ENCODE data around the gene FKBP5. TPM values are rescaled to one million over a fixed set of nuclear protein-coding genes. Genes with fewer than 3 reads are reported as not detected.

The FKBP5 gene
- total RNA-seq, 2 donors from 2014 or later, result 27.0 to 53.3 TPM

DNA sequence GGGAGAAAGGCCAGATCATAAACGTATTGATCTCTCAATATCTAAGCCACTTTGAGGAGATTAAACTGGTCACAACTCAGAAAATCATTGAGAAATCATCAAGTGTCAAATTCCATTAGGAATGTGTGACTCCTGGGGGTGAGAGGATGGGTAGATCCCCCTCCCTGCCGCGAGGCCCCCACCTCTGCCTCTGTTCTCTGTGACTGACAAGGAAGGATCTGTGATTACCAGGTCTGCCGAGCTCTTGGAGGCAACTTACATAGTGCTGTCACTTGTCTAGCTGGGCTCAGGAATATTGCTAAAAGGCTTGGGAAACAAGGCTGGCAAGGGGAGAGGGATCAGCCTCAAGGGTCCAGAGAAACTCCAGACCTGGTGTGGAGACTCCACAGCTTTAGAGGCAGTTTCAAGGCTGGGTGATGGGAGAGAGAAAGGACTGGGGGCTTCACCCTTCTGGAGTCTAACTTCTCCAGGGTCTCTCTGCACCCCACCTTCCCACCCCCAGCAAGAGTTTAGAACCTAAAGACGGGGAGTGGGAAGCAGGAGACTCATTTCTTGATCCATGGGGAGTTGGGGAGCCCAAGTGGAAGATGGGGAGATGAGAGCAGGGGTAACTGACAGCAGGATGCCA lies 36.5 kb upstream of the FKBP5 start:
- no peak overlapping the region for H3K4me3 Mint-ChIP-seq
- Histone ChIP-seq H3K9me3 (ENCODE audit: control insufficient read depth, low read length) (no peaks in the 10 kb centered on the region), H3K9ac (ENCODE audit: extremely low read depth, low read length, poor library complexity, severe bottlenecking) (no peak overlapping the region), H3K27ac (ENCODE audit: low read depth, low read length) (no peak overlapping the region), H3K36me3 (ENCODE audit: control insufficient read depth, insufficient read depth, low read length) (no peaks in the 10 kb centered on the region), H3K4me1 (ENCODE audit: control insufficient read depth, insufficient read depth, low read length) (peaks cover 16% of the 10 kb centered on the region), H3K4me3 (ENCODE audit: low read length) (no peak overlapping the region), H3K27me3 (ENCODE audit: control insufficient read depth, insufficient read depth, low read length, poor library complexity, severe bottlenecking) (peaks cover 24% of the 10 kb centered on the region)
- no peak overlapping the region for H3K27ac Mint-ChIP-seq
- H3K27me3 Mint-ChIP-seq (ENCODE audit: insufficient read depth), result peaks cover 53% of the 10 kb centered on the region
- peaks cover 39% of the 10 kb centered on the region for H3K4me1 Mint-ChIP-seq
- TF ChIP-seq, protein P1, sequence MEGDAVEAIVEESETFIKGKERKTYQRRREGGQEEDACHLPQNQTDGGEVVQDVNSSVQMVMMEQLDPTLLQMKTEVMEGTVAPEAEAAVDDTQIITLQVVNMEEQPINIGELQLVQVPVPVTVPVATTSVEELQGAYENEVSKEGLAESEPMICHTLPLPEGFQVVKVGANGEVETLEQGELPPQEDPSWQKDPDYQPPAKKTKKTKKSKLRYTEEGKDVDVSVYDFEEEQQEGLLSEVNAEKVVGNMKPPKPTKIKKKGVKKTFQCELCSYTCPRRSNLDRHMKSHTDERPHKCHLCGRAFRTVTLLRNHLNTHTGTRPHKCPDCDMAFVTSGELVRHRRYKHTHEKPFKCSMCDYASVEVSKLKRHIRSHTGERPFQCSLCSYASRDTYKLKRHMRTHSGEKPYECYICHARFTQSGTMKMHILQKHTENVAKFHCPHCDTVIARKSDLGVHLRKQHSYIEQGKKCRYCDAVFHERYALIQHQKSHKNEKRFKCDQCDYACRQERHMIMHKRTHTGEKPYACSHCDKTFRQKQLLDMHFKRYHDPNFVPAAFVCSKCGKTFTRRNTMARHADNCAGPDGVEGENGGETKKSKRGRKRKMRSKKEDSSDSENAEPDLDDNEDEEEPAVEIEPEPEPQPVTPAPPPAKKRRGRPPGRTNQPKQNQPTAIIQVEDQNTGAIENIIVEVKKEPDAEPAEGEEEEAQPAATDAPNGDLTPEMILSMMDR (conservative IDR thresholded peaks at IDR 0.05), result no peak
- peak; percentile 68 for DNase-seq
- no peaks in the 10 kb centered on the region for H3K36me3 Mint-ChIP-seq (ENCODE audit: low read depth)
- H3K9me3 Mint-ChIP-seq, result no peaks in the 10 kb centered on the region
- WGBS, 2 experiments (ENCODE audit: insufficient coverage in 1 of 2, insufficient read length in 1 of 2), result 44 to 53% methylated on average over 4 to 5 of the region's 5 CpGs

DNA sequence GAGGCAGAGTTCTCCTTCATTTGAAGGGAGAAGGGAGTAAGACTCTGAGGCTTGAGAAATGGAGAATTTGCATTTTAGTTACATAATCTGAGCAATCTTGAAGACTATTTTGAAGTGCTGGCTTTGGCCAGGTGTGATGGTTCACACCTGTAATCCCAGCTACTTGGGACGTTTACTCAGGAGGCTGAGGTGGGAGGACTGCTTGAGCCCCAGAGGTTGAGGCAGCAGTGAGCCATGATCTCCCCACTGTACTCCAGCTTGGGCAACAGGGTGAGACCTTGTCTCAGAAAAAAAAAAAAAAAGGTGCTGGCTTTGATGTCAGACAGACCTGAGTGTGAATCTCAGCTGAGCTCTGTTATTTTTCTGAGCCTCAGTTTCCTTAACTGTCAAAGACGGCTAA lies 35.8 kb upstream of the FKBP5 start:
- no peak overlapping the region for H3K27ac Mint-ChIP-seq
- WGBS, 2 experiments (ENCODE audit: insufficient coverage in 1 of 2, insufficient read length in 1 of 2), result 69 to 100% methylated on average over 1 to 2 of the region's 2 CpGs
- H3K4me1 ChIP-seq (ENCODE audit: control insufficient read depth, insufficient read depth, low read length), result peaks cover 21% of the 10 kb centered on the region
- no peak overlapping the region for H3K9ac ChIP-seq (ENCODE audit: extremely low read depth, low read length, poor library complexity, severe bottlenecking)
- H3K4me3 ChIP-seq (ENCODE audit: low read length), result no peak overlapping the region
- no peak overlapping the region for H3K27ac ChIP-seq (ENCODE audit: low read depth, low read length)
- H3K27me3 ChIP-seq (ENCODE audit: control insufficient read depth, insufficient read depth, low read length, poor library complexity, severe bottlenecking), result peaks cover 18% of the 10 kb centered on the region
- peaks cover 45% of the 10 kb centered on the region for H3K27me3 Mint-ChIP-seq (ENCODE audit: insufficient read depth)
- peaks cover 46% of the 10 kb centered on the region for H3K4me1 Mint-ChIP-seq
- H3K36me3 Mint-ChIP-seq (ENCODE audit: low read depth), result no peaks in the 10 kb centered on the region
- no peaks in the 10 kb centered on the region for H3K36me3 ChIP-seq (ENCODE audit: control insufficient read depth, insufficient read depth, low read length)
- H3K9me3 ChIP-seq (ENCODE audit: control insufficient read depth, low read length), result no peaks in the 10 kb centered on the region
- TF ChIP-seq, protein P1 (conservative IDR thresholded peaks at IDR 0.05), result no peak
- H3K4me3 Mint-ChIP-seq, result no peak overlapping the region
- H3K9me3 Mint-ChIP-seq, result no peaks in the 10 kb centered on the region
- DNase-seq, result peak; percentile 35

DNA sequence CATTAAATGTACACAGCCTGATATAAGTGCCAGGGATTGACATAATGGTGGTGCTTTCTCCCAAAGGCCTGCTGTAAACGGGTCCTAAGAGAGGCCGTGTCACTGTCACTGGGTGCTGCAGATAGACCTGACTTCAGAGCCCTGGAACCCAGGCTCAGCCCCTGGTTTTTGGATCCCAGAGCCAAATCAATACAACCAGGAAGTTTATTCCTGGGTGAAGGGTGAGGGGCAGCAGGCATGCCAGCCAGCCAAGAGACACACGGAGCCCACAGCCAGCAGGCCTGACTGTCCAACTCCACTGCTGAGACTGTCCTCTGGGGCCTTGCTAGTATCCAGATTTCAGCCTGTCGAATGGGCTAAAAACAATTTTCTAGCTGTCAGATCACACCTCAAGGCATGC lies 35.3 kb upstream of the FKBP5 start:
- Mint-ChIP-seq H3K27me3 (ENCODE audit: insufficient read depth) (peaks cover 41% of the 10 kb centered on the region), H3K4me1 (peaks cover 47% of the 10 kb centered on the region), H3K27ac (no peak overlapping the region), H3K9me3 (no peaks in the 10 kb centered on the region), H3K36me3 (ENCODE audit: low read depth) (no peaks in the 10 kb centered on the region), H3K4me3 (no peak overlapping the region)
- Histone ChIP-seq H3K9me3 (ENCODE audit: control insufficient read depth, low read length) (no peaks in the 10 kb centered on the region), H3K27ac (ENCODE audit: low read depth, low read length) (no peak overlapping the region), H3K9ac (ENCODE audit: extremely low read depth, low read length, poor library complexity, severe bottlenecking) (no peak overlapping the region), H3K4me3 (ENCODE audit: low read length) (no peak overlapping the region), H3K27me3 (ENCODE audit: control insufficient read depth, insufficient read depth, low read length, poor library complexity, severe bottlenecking) (peaks cover 14% of the 10 kb centered on the region), H3K36me3 (ENCODE audit: control insufficient read depth, insufficient read depth, low read length) (no peaks in the 10 kb centered on the region), H3K4me1 (ENCODE audit: control insufficient read depth, insufficient read depth, low read length) (peaks cover 21% of the 10 kb centered on the region)
- peak; percentile 36 for DNase-seq
- TF ChIP-seq, protein P1 (conservative IDR thresholded peaks at IDR 0.05), result no peak
- 87 to 94% methylated on average over 2 to 4 of the region's 4 CpGs for WGBS, 2 experiments (ENCODE audit: insufficient coverage in 1 of 2, insufficient read length in 1 of 2)
